Erythroblast (primary cell): ENCODE measurements around the gene OCLN.

Source experiments
- GATA1 ChIP-seq: IDR thresholded peaks from 2 replicates; pipeline ENCODE4 v1.6.1; 2011; ENCODE audit warnings: low read depth, mild to moderate bottlenecking, control low read depth, low read length, moderate library complexity
- POLR2A ChIP-seq: IDR thresholded peaks from 2 replicates; pipeline ENCODE4 v1.6.1; 2011; ENCODE audit warnings: mild to moderate bottlenecking, low read length

DNA sequence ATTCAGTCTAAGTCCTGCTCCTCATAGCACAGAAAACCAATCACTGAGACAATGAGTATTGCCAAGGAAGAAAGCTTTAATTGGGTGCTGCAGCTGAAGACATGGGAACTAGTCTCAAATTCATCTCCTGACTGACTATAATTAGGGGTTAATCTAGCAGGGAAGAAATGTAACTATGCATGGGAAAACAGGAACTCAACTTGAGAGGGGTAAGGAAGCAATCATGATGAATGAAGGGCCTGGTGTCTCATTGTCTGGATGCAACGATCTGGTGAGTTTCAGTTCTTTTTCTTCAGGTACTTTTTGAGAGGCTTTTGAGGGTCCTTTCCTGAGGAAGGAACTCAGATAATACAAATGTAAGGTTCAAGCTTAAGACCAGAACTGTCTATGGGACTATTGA is 24.0 kb upstream of the OCLN start:
- TF ChIP-seq POLR2A (no peak), GATA1 (no peak)
